T-cell (primary cell): ENCODE measurements around the gene COG5. TPM values are rescaled to one million over a fixed set of nuclear protein-coding genes. Genes with fewer than 3 reads are reported as not detected.
"Not testable (repeated sequence)": the region's sequence is repeated elsewhere in the genome, so short reads cannot be mapped to it uniquely, and the experiment has no call there.

Source experiments
- ATAC-seq, 4 experiments: fragments of 200-7000 bp in 3 of 4; fragments of 150-1000 bp in 1 of 4; cut with Tn5 transposase; replicated peaks in 1 of 4; 1 replicate in 3 of 4; 2 replicates in 1 of 4; pipeline ENCODE4 v1.10.0; 2021; ENCODE audit warnings: moderate library complexity in 3 of 4, mild to moderate bottlenecking in 2 of 4, moderate number of reproducible peaks in 1 of 4
- CTCF ChIA-PET, 2 donors: fragments of 300-600 bp; sonication (Branson Sonifier 250); formaldehyde crosslinking; loops; one replicate each; lab custom pipeline; 2022; ENCODE audit warnings: antibody characterized with exemption in 2 of 2; lab: Charles Lee
- POLR2A ChIA-PET, 2 donors: fragments of 300-600 bp; sonication (Branson Sonifier 250); formaldehyde crosslinking; loops; one replicate each; lab custom pipeline; 2022; ENCODE audit warnings: antibody characterized with exemption in 2 of 2; lab: Charles Lee
- DNase-seq, 35 experiments: peaks; one replicate each; pipeline versions ENCODE4 v3.0.0 to v3.0.0-alpha.2; 2013 to 2023
- H3K27ac ChIP-seq: one replicate; pipeline ENCODE4 v1.5.1; 2013; ENCODE audit warnings: low read length
- H3K27me3 ChIP-seq, 2 experiments: replicated peaks in 1 of 2; 1 replicate in 1 of 2; 2 replicates in 1 of 2; pipeline versions ENCODE4 v1.6.1 to v1.7.0; 2013; ENCODE audit warnings: low read length in 1 of 2, mixed read lengths in 1 of 2; ENCODE audit not compliant: control insufficient read depth in 2 of 2, insufficient read depth in 2 of 2; ENCODE audit errors: extremely low read depth in 1 of 2
- H3K36me3 ChIP-seq, 2 donors: 1 replicate in 1 of 2; 2 replicates in 1 of 2; pipeline versions ENCODE4 v1.6.1 to v1.7.0; 2013; ENCODE audit warnings: low read length in 1 of 2; ENCODE audit not compliant: control insufficient read depth in 2 of 2, insufficient read depth in 1 of 2; ENCODE audit errors: extremely low read depth in 1 of 2
- H3K4me1 ChIP-seq, 2 experiments: 1 replicate in 1 of 2; 2 replicates in 1 of 2; pipeline versions ENCODE4 v1.6.1 to v1.7.0; 2013; ENCODE audit warnings: low read length in 2 of 2, mixed read lengths in 1 of 2; ENCODE audit not compliant: insufficient read depth in 2 of 2, control insufficient read depth in 1 of 2; ENCODE audit errors: extremely low read depth in 1 of 2
- H3K4me3 ChIP-seq, 2 donors: 1 replicate in 1 of 2; 2 replicates in 1 of 2; pipeline versions ENCODE4 v1.5.1 to v1.7.0; 2013; ENCODE audit warnings: mild to moderate bottlenecking in 2 of 2, low read length in 1 of 2, moderate library complexity in 1 of 2; ENCODE audit not compliant: control insufficient read depth in 1 of 2; ENCODE audit errors: extremely low read depth in 1 of 2
- H3K9me3 ChIP-seq: 2 replicates; pipeline ENCODE4 v1.7.0; 2013
- H3K27ac Mint-ChIP-seq, 2 donors: one replicate each; pipeline ENCODE4 v1.8.0; 2020 to 2021; ENCODE audit warnings: mild to moderate bottlenecking in 2 of 2, mixed read lengths in 2 of 2
- H3K27me3 Mint-ChIP-seq, 2 donors: one replicate each; pipeline ENCODE4 v1.8.0; 2021 to 2022; ENCODE audit warnings: mixed read lengths in 2 of 2
- H3K36me3 Mint-ChIP-seq: one replicate; pipeline ENCODE4 v1.8.0; 2021; ENCODE audit warnings: mixed read lengths
- H3K4me1 Mint-ChIP-seq, 3 donors: one replicate each; pipeline ENCODE4 v1.8.0; 2020 to 2022; ENCODE audit warnings: mixed read lengths in 3 of 3, mild to moderate bottlenecking in 1 of 3
- H3K4me3 Mint-ChIP-seq, 3 donors: one replicate each; pipeline ENCODE4 v1.8.0; 2020 to 2022; ENCODE audit warnings: mild to moderate bottlenecking in 3 of 3, mixed read lengths in 3 of 3, moderate library complexity in 3 of 3
- H3K9me3 Mint-ChIP-seq, 3 donors: one replicate each; pipeline ENCODE4 v1.8.0; 2020 to 2022; ENCODE audit warnings: mixed read lengths in 3 of 3
- WGBS: methylation state at CpG from one replicate; pipeline ENCODE4 v1.1.5; 2013; ENCODE audit warnings: missing lambda C conversion rate; ENCODE audit not compliant: insufficient coverage; 5-methylcytosine and 5-hydroxymethylcytosine counted together
- total RNA-seq, 35 experiments: library from RNA in 6 of 35; stranded (reverse) in 6 of 35; fragments of 120-200 nt in 1 of 35; gene quantifications; one replicate each; pipeline versions ENCODE4 v1.2.1 to v1.2.4 and lab custom pipeline; 2013 to 2026

COG5 gene
- total RNA-seq, 5 donors from 2014 or later (not counting 1 experiment from before 2014, with no cell fraction given): 37.3 to 83.8 (median 55.4) TPM

DNA sequence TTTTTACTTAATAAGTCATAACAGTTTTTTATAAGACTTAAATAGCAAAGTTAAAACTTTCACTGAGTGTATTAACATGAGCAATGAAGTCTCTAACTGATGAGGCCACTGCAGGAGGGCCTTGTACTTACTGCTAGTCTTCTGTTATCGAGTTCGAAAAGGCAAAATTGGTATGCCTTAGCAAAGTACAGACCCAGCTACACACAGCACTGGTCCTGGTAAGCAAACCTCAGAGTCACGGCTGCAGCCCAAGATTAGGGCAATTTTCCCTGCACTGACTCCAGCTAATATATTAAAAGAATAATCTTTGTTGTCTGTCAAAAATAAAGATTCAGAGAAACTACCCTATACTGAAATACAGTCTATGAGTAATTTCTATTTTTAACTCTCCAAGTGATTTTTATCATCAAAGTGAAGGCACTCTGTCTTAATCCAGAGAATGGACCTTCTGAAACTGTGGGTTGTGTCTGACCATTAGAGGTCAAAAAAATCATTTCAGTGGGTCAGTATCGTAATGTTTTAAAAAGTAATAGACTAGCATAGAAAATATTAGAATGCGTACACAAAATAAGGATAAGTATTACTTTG, 309.2 kb downstream of the COG5 start:
- WGBS: 100% methylated on average over 2 of the region's 5 CpGs
- Histone ChIP-seq H3K27ac (no peak overlapping the region), H3K9me3 (no peaks in the 10 kb centered on the region), H3K4me1 (no peaks in the 10 kb centered on the region), H3K4me3 (no peak overlapping the region), H3K27me3 (no peaks in the 10 kb centered on the region), H3K36me3 (peaks cover 0 to 9% of the 10 kb centered on the region in 2 donors)
- ChIA-PET CTCF (no interaction called here), POLR2A (no interaction called here)
- Mint-ChIP-seq H3K9me3 (no peaks in the 10 kb centered on the region), H3K27ac (no peak overlapping the region), H3K4me3 (no peak overlapping the region), H3K36me3 (peaks cover 18% of the 10 kb centered on the region), H3K4me1 (peaks cover 8 to 11% (median 10%) of the 10 kb centered on the region in 3 donors), H3K27me3 (no peaks in the 10 kb centered on the region)
- ATAC-seq (no peak), DNase-seq (no peak)

- Mint-ChIP-seq H3K27ac (peak overlapping the region in 1 of 2 donors; percentile 41), H3K27me3 (no peaks in the 10 kb centered on the region), H3K4me3 (no peak overlapping the region), H3K36me3 (peaks cover 21% of the 10 kb centered on the region), H3K9me3 (no peaks in the 10 kb centered on the region), H3K4me1 (peaks cover 8 to 11% (median 10%) of the 10 kb centered on the region in 3 donors)
- H3K27me3 ChIP-seq: no peaks in the 10 kb centered on the region
- ATAC-seq (no peak), DNase-seq (no peak)
- no peaks in the 10 kb centered on the region for H3K4me1 ChIP-seq
- peaks cover 0 to 13% of the 10 kb centered on the region in 2 donors for H3K36me3 ChIP-seq
- ChIA-PET POLR2A (no interaction called here), CTCF (no interaction called here)
- no peak overlapping the region for H3K27ac ChIP-seq
- H3K4me3 ChIP-seq: no peak overlapping the region
- 100% methylated on average over 2 of the region's 3 CpGs for WGBS
- H3K9me3 ChIP-seq: no peaks in the 10 kb centered on the region
Observed at GRCh38 chr7:107253599-107253998, 310.1 kb downstream of the COG5 start.

DNA sequence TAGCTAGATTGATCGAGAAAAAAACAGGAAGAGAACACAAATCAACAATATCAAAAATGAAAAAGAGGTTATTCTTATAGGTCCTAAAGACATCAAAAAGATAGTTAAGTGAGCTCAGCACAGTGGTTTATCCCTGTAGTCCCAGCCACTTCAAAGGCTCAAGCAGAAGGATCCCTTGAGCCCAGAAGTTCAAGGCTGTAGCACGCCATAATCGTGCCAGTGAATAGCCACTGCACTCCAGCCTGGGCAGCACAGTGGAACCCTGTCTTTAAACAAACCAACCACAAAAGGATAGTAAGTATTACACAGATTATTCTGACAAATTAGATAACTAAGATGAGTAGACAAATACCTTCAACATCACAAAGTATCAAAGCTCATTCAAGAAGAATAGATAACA, 311.8 kb downstream of the COG5 start:
- Mint-ChIP-seq H3K9me3 (peaks cover 0 to 2% (median 0%) of the 10 kb centered on the region in 3 donors), H3K36me3 (peaks cover 29% of the 10 kb centered on the region), H3K4me3 (no peak overlapping the region), H3K27me3 (no peaks in the 10 kb centered on the region), H3K4me1 (peaks cover 8 to 11% (median 10%) of the 10 kb centered on the region in 3 donors), H3K27ac (peak overlapping the region in 1 of 2 donors; percentile 61)
- no peaks in the 10 kb centered on the region for H3K4me1 ChIP-seq
- CTCF ChIA-PET: interaction anchor here in 1 of 2 donors (1.0 kb wide), 1 partner anchor 104 kb away, joined by 3 read pairs; no protein-coding TSS in a partner anchor
- no peak overlapping the region for H3K4me3 ChIP-seq
- peaks cover under 1 to 22% of the 10 kb centered on the region in 2 donors for H3K36me3 ChIP-seq
- no peak overlapping the region for H3K27ac ChIP-seq
- H3K27me3 ChIP-seq: no peaks in the 10 kb centered on the region
- no peaks in the 10 kb centered on the region for H3K9me3 ChIP-seq
- no CpG with 5 or more reads among the region's 3 CpGs for WGBS
- DNase-seq (no peak), ATAC-seq (no peak)
- POLR2A ChIA-PET: no interaction called here

DNA sequence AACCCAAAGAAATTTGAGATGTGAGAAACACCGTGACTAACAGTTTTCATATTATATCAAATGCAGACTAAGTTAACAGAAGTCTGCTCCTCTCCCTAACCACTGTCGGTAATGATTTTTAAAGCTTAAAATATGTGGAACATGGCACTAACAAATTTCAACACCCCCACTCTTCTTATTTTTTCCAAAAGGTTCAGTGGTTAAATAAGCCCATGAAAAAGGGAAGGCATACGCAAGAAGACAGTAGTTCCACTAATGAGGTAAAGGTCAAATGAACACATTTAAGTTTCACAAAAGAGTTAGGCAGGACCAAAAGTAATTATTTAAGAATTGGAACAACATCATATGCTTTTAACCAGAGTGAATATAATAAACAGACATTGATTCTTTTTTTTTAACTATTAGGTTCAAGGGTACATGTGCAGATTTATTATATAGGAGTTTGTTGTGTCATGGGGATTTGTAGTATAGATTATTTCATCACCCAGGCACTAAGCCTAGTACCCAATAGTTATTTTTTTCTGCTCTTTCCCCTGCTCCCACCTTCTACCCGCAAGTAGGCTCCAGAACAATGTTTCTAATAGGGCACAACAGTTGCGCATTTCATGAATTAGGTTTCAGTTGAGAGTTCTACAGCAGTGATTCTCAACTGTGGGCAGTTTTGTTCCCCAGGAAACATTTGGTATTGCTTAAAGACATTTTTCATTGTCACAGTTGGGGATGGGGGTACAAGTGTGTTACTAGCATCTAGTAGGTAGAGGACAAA, 315.0 kb downstream of the COG5 start:
- H3K27me3 ChIP-seq: no peaks in the 10 kb centered on the region
- ChIA-PET CTCF (no interaction called here), POLR2A (no interaction called here)
- no peak overlapping the region for H3K27ac Mint-ChIP-seq
- peaks cover 5 to 29% of the 10 kb centered on the region in 2 donors for H3K36me3 ChIP-seq
- no peaks in the 10 kb centered on the region for H3K9me3 ChIP-seq
- no peaks in the 10 kb centered on the region for H3K27me3 Mint-ChIP-seq
- DNase-seq (no peak), ATAC-seq (no peak)
- H3K36me3 Mint-ChIP-seq: peaks cover 59% of the 10 kb centered on the region
- peaks cover 0 to 13% (median 3%) of the 10 kb centered on the region in 3 donors for H3K9me3 Mint-ChIP-seq
- H3K27ac ChIP-seq: no peak overlapping the region
- no peak overlapping the region for H3K4me3 Mint-ChIP-seq
- H3K4me3 ChIP-seq: no peak overlapping the region
- H3K4me1 ChIP-seq: no peaks in the 10 kb centered on the region
- peaks cover 7 to 11% (median 10%) of the 10 kb centered on the region in 3 donors for H3K4me1 Mint-ChIP-seq
- WGBS: 100% methylated on average over 1 of the region's 5 CpGs

GRCh38 chr7:107246836-107247235, 316.9 kb downstream of the COG5 start:
- DNase-seq, H3K4me3 Mint-ChIP-seq, POLR2A ChIA-PET, H3K27ac Mint-ChIP-seq, H3K27me3 Mint-ChIP-seq, CTCF ChIA-PET, H3K27ac ChIP-seq, H3K27me3 ChIP-seq, H3K4me3 ChIP-seq, H3K4me1 Mint-ChIP-seq, H3K9me3 ChIP-seq, ATAC-seq, H3K4me1 ChIP-seq: not testable (repeated sequence)
- Mint-ChIP-seq H3K9me3 (peaks cover 0 to 13% (median 3%) of the 10 kb centered on the region in 3 donors), H3K36me3 (peaks cover 71% of the 10 kb centered on the region)
- WGBS: no CpG with 5 or more reads among the region's 3 CpGs
- H3K36me3 ChIP-seq: peaks cover 12 to 39% of the 10 kb centered on the region in 2 donors

DNA sequence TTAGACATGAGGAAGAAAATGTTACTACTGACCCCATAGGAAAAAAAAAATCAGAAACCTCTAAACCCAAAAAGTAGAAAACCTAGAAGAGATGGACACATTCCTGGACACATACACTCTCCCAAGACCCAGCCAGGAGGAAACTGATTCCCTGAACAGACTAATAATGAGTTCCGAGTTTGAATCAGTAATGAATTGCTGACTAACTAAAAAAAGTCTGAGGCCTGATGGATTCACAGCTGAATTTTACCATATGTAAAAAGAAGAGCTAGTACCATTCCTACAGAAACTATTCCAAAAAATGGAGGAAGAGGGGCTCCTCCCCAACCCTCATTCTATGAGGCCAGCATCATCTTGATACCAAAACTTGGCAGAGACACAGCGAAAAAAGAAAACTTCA, 319.1 kb downstream of the COG5 start:
- H3K27ac Mint-ChIP-seq: no peak overlapping the region
- H3K36me3 ChIP-seq: peaks cover 13 to 35% of the 10 kb centered on the region in 2 donors
- ChIA-PET CTCF (no interaction called here), POLR2A (no interaction called here)
- WGBS: 100% methylated on average over 1 of the region's 2 CpGs
- DNase-seq: no peak
- no peaks in the 10 kb centered on the region for H3K27me3 ChIP-seq
- no peaks in the 10 kb centered on the region for H3K4me1 ChIP-seq
- H3K36me3 Mint-ChIP-seq: peaks cover 72% of the 10 kb centered on the region
- no peak overlapping the region for H3K27ac ChIP-seq
- H3K9me3 Mint-ChIP-seq: peaks cover 0 to 13% (median 3%) of the 10 kb centered on the region in 3 donors
- no peak overlapping the region for H3K4me3 Mint-ChIP-seq
- peaks cover 0 to 4% (median 0%) of the 10 kb centered on the region in 3 donors for H3K4me1 Mint-ChIP-seq
- no peaks in the 10 kb centered on the region for H3K27me3 Mint-ChIP-seq
- ATAC-seq: no peak
- no peak overlapping the region for H3K4me3 ChIP-seq
- H3K9me3 ChIP-seq: no peaks in the 10 kb centered on the region
